Neural cell (in vitro differentiated cells): ENCODE results near the gene DNAJB11. TPM values are rescaled to one million over a fixed set of nuclear protein-coding genes. Genes with fewer than 3 reads are reported as not detected.

Experiments
- H2AFZ ChIP-seq: fragments of 200-600, 300-800 bp; sonication (generic), shearing (Covaris generic); 2 replicates; pipeline ENCODE4 v1.6.0; 2014; ENCODE audit warnings: low read depth, mild to moderate bottlenecking, antibody characterized with exemption, low read length, moderate library complexity
- H3F3A ChIP-seq: fragments of 200-600 bp; shearing (Covaris generic); 2 replicates; pipeline ENCODE4 v1.6.1; 2016; ENCODE audit warnings: mild to moderate bottlenecking, moderate library complexity, mixed read lengths, antibody characterized with exemption, low read length; ENCODE audit not compliant: insufficient read depth, poor library complexity, severe bottlenecking
- H3K27ac ChIP-seq: fragments of 200-600, 300-800 bp; sonication (generic), shearing (Covaris generic); 2 replicates; pipeline ENCODE4 v1.5.1; 2014; ENCODE audit warnings: mild to moderate bottlenecking, low read length, moderate library complexity
- H3K27me3 ChIP-seq: fragments of 300-800, 200-600 bp; sonication (generic), shearing (Covaris generic); 2 replicates; pipeline ENCODE4 v1.6.0; 2014; ENCODE audit warnings: mild to moderate bottlenecking, low read depth, low read length, moderate library complexity; ENCODE audit not compliant: insufficient read depth
- H3K36me3 ChIP-seq: fragments of 300-800, 200-600 bp; sonication (generic), shearing (Covaris generic); 2 replicates; pipeline ENCODE4 v1.5.1; 2014; ENCODE audit warnings: mild to moderate bottlenecking, antibody characterized with exemption, low read length, moderate library complexity; ENCODE audit not compliant: insufficient read depth
- H3K4me2 ChIP-seq: fragments of 300-800, 200-600 bp; sonication (generic), shearing (Covaris generic); 2 replicates; pipeline ENCODE4 v1.6.0; 2014; ENCODE audit warnings: mild to moderate bottlenecking, low read length
- H3K4me3 ChIP-seq: fragments of 300-800, 200-600 bp; sonication (generic), shearing (Covaris generic); 2 replicates; pipeline ENCODE4 v1.5.1; 2014; ENCODE audit warnings: mild to moderate bottlenecking, low read length, moderate library complexity
- H3K79me2 ChIP-seq: fragments of 200-600 bp; shearing (Covaris generic); replicated peaks from 2 replicates; pipeline ENCODE4 v1.6.0; 2014; ENCODE audit warnings: mild to moderate bottlenecking, low read length, moderate library complexity; ENCODE audit not compliant: insufficient read depth
- H3K9ac ChIP-seq: fragments of 300-800, 200-600 bp; sonication (generic), shearing (Covaris generic); 2 replicates; pipeline ENCODE4 v1.6.1; 2016; ENCODE audit warnings: mild to moderate bottlenecking, low read length, mixed read lengths
- H3K9me2 ChIP-seq: fragments of 200-600 bp; shearing (Covaris generic); 2 replicates; pipeline ENCODE4 v1.6.1; 2016; ENCODE audit warnings: mild to moderate bottlenecking, low read length, mixed read lengths; ENCODE audit not compliant: insufficient read depth
- H3K9me3 ChIP-seq: fragments of 200-600, 300-800 bp; sonication (generic), shearing (Covaris generic); 2 replicates; pipeline ENCODE4 v1.6.1; 2016; ENCODE audit warnings: mild to moderate bottlenecking, mixed run types, low read length, moderate library complexity, mixed read lengths
- H4K20me1 ChIP-seq: fragments of 200-600 bp; shearing (Covaris generic); 2 replicates; pipeline ENCODE4 v1.6.1; 2016; ENCODE audit warnings: mild to moderate bottlenecking, mixed run types; ENCODE audit not compliant: insufficient read depth
- CTCF ChIP-seq: fragments of 450-650 bp; IDR thresholded peaks from 2 replicates; pipeline ENCODE4 v1.5.1; 2014; ENCODE audit warnings: antibody characterized with exemption, mild to moderate bottlenecking, moderate library complexity; ENCODE audit not compliant: poor library complexity, severe bottlenecking
- EP300 ChIP-seq: fragments of 450-650 bp; conservative IDR thresholded peaks from 2 replicates; pipeline ENCODE4 v1.6.1; 2014; ENCODE audit warnings: antibody characterized with exemption, mild to moderate bottlenecking, moderate library complexity; ENCODE audit not compliant: poor library complexity, severe bottlenecking
- EZH2 ChIP-seq: fragments of 200-600, 300-800 bp; shearing (Covaris generic), sonication (generic); IDR thresholded peaks from 2 replicates; pipeline ENCODE4 v1.6.1; 2014; ENCODE audit warnings: antibody characterized with exemption, low read length, borderline replicate concordance, mild to moderate bottlenecking; ENCODE audit not compliant: insufficient read depth, poor library complexity, severe bottlenecking
- MXI1 ChIP-seq: fragments of 450-650 bp; conservative IDR thresholded peaks from 2 replicates; pipeline ENCODE4 v1.6.1; 2014; ENCODE audit warnings: antibody characterized with exemption, mild to moderate bottlenecking; ENCODE audit not compliant: poor library complexity, severe bottlenecking
- POLR2AphosphoS5 ChIP-seq: IDR thresholded peaks from 2 replicates; pipeline ENCODE4 v1.6.1; 2012
- RAD21 ChIP-seq: fragments of 450-650 bp; conservative IDR thresholded peaks from 2 replicates; pipeline ENCODE4 v1.6.1; 2014; ENCODE audit warnings: antibody characterized with exemption, mild to moderate bottlenecking, moderate library complexity
- REST ChIP-seq: IDR thresholded peaks from 2 replicates; pipeline ENCODE4 v1.6.1; 2012; ENCODE audit warnings: borderline replicate concordance
- SMC3 ChIP-seq: fragments of 450-650 bp; conservative IDR thresholded peaks from 2 replicates; pipeline ENCODE4 v1.6.1; 2014; ENCODE audit warnings: antibody characterized with exemption, mild to moderate bottlenecking, moderate library complexity; ENCODE audit not compliant: poor library complexity
- TAF1 ChIP-seq: IDR thresholded peaks from 2 replicates; pipeline ENCODE4 v1.6.1; 2012; ENCODE audit warnings: low read depth
- polyA plus RNA-seq: library from polyadenylated mRNA; depleted of rRNA; stranded (reverse); fragments of >200 nt; gene quantifications from 2 replicates; pipeline ENCODE4 v1.2.3, GENCODE V29; 2014

DNAJB11 gene
- polyA plus RNA-seq, 1 donor from 2014 or later: 108 TPM

- H3K4me2 ChIP-seq: no peak overlapping the region
- no peak overlapping the region for H3K27ac ChIP-seq
- H2AFZ ChIP-seq: no peak overlapping the region
- H3K4me3 ChIP-seq: no peak overlapping the region
- H3K9ac ChIP-seq: no peak overlapping the region
- no peaks in the 10 kb centered on the region for H3K36me3 ChIP-seq
- no peaks in the 10 kb centered on the region for H3F3A ChIP-seq
- no peak for TF ChIP-seq SMC3
- no peak for TF ChIP-seq EP300
- no peak for TF ChIP-seq POLR2AphosphoS5
- TF ChIP-seq REST: no peak
- TF ChIP-seq RAD21: no peak
- no peak for TF ChIP-seq MXI1
- TF ChIP-seq CTCF: no peak
- TF ChIP-seq TAF1: no peak
- no peak for TF ChIP-seq EZH2
- H3K9me2 ChIP-seq: no peaks in the 10 kb centered on the region
- H3K9me3 ChIP-seq: no peaks in the 10 kb centered on the region
- no peaks in the 10 kb centered on the region for H4K20me1 ChIP-seq
- no peaks in the 10 kb centered on the region for H3K79me2 ChIP-seq
- H3K27me3 ChIP-seq: no peaks in the 10 kb centered on the region
Observed at GRCh38 chr3:186552408-186553031, 18.0 kb upstream of the DNAJB11 start.

- TF ChIP-seq MXI1: no peak
- no peak for TF ChIP-seq POLR2AphosphoS5
- no peak for TF ChIP-seq EP300
- H4K20me1 ChIP-seq: no peaks in the 10 kb centered on the region
- H3K9me2 ChIP-seq: no peaks in the 10 kb centered on the region
Observed at GRCh38 chr3:186564586-186564985, 5.9 kb upstream of the DNAJB11 start.

More at GRCh38 chr3:186564586-186564985, 5.9 kb upstream of the DNAJB11 start:
- H3K9ac ChIP-seq: no peak overlapping the region
- H3K27me3 ChIP-seq: no peaks in the 10 kb centered on the region
- H3F3A ChIP-seq: no peaks in the 10 kb centered on the region
- H3K36me3 ChIP-seq: no peaks in the 10 kb centered on the region
- H3K9me3 ChIP-seq: no peaks in the 10 kb centered on the region
- H3K79me2 ChIP-seq: no peaks in the 10 kb centered on the region
- no peak overlapping the region for H3K4me3 ChIP-seq
- no peak overlapping the region for H3K27ac ChIP-seq
- H2AFZ ChIP-seq: no peak overlapping the region
- no peak overlapping the region for H3K4me2 ChIP-seq
